ENCODE data around the gene MRPL42.
"Not testable (repeated sequence)": the region's sequence is repeated elsewhere in the genome, so short reads cannot be mapped to it uniquely, and the experiment has no call there.

MRPL42 gene

GRCh38 chr12:93467351-93468007 lies at the start of gene MRPL42:
TSS of gene MRPL42 (plus strand) at chr12:93467514. CDS start at chr12:93469286, 1,772 bp downstream.
- peaks cover 3% of the 10 kb centered on the region for H3K36me3 ChIP-seq (ENCODE audit: control insufficient read depth, insufficient read depth, low read length)
- no peaks in the 10 kb centered on the region for H3K4me1 ChIP-seq (ENCODE audit: control insufficient read depth, insufficient read depth, low read length)
- peak within 1 kb of the TSS; percentile 99 for H3K4me3 ChIP-seq (ENCODE audit: low read depth, low read length)
- H3K27me3 ChIP-seq (ENCODE audit: control insufficient read depth, insufficient read depth, low read length): no peaks in the 10 kb centered on the region
- no peaks in the 10 kb centered on the region for H3K9me3 ChIP-seq (ENCODE audit: control insufficient read depth, insufficient read depth, low read length)
- H3K9ac ChIP-seq (ENCODE audit: low read depth, low read length): peak within 1 kb of the TSS; percentile 99

GRCh38 chr12:93417967-93418480 lies 49.3 kb upstream of the MRPL42 start:
- peaks cover 10% of the 10 kb centered on the region for H3K4me1 ChIP-seq (ENCODE audit: control insufficient read depth, insufficient read depth, low read length)
- H3K9me3 ChIP-seq (ENCODE audit: control insufficient read depth, insufficient read depth, low read length): no peaks in the 10 kb centered on the region

GRCh38 chr12:93419388-93420034 lies 47.8 kb upstream of the MRPL42 start:
- no peaks in the 10 kb centered on the region for H3K36me3 ChIP-seq (ENCODE audit: control insufficient read depth, insufficient read depth, low read length)
- H3K4me3 ChIP-seq (ENCODE audit: low read depth, low read length): no peak overlapping the region
- peaks cover 7% of the 10 kb centered on the region for H3K4me1 ChIP-seq (ENCODE audit: control insufficient read depth, insufficient read depth, low read length)
- H3K27me3 ChIP-seq (ENCODE audit: control insufficient read depth, insufficient read depth, low read length): no peaks in the 10 kb centered on the region
- no peaks in the 10 kb centered on the region for H3K9me3 ChIP-seq (ENCODE audit: control insufficient read depth, insufficient read depth, low read length)
- H3K9ac ChIP-seq (ENCODE audit: low read depth, low read length): no peak overlapping the region

More at GRCh38 chr12:93417967-93418480, 49.3 kb upstream of the MRPL42 start:
- Histone ChIP-seq H3K27me3 (ENCODE audit: control insufficient read depth, insufficient read depth, low read length) (no peaks in the 10 kb centered on the region), H3K9ac (ENCODE audit: low read depth, low read length) (no peak overlapping the region), H3K4me3 (ENCODE audit: low read depth, low read length) (no peak overlapping the region), H3K36me3 (ENCODE audit: control insufficient read depth, insufficient read depth, low read length) (no peaks in the 10 kb centered on the region)

GRCh38 chr12:93422050-93422449 lies 45.3 kb upstream of the MRPL42 start:
- H3K4me1 ChIP-seq (ENCODE audit: control insufficient read depth, insufficient read depth, low read length): peaks cover 10% of the 10 kb centered on the region
- H3K36me3 ChIP-seq (ENCODE audit: control insufficient read depth, insufficient read depth, low read length): no peaks in the 10 kb centered on the region
- no peak overlapping the region for H3K9ac ChIP-seq (ENCODE audit: low read depth, low read length)
- no peak overlapping the region for H3K4me3 ChIP-seq (ENCODE audit: low read depth, low read length)
- no peaks in the 10 kb centered on the region for H3K27me3 ChIP-seq (ENCODE audit: control insufficient read depth, insufficient read depth, low read length)
- H3K9me3 ChIP-seq (ENCODE audit: control insufficient read depth, insufficient read depth, low read length): no peaks in the 10 kb centered on the region

GRCh38 chr12:93425736-93426411 lies 41.4 kb upstream of the MRPL42 start:
- no peak overlapping the region for H3K4me3 ChIP-seq (ENCODE audit: low read depth, low read length)
- H3K27me3 ChIP-seq (ENCODE audit: control insufficient read depth, insufficient read depth, low read length): no peaks in the 10 kb centered on the region
- H3K9ac ChIP-seq (ENCODE audit: low read depth, low read length): no peak overlapping the region
- H3K9me3 ChIP-seq (ENCODE audit: control insufficient read depth, insufficient read depth, low read length): no peaks in the 10 kb centered on the region
- H3K36me3 ChIP-seq (ENCODE audit: control insufficient read depth, insufficient read depth, low read length): no peaks in the 10 kb centered on the region
- H3K4me1 ChIP-seq (ENCODE audit: control insufficient read depth, insufficient read depth, low read length): peaks cover 10% of the 10 kb centered on the region

- no peak overlapping the region for H3K9ac ChIP-seq (ENCODE audit: low read depth, low read length)
- no peaks in the 10 kb centered on the region for H3K9me3 ChIP-seq (ENCODE audit: control insufficient read depth, insufficient read depth, low read length)
- H3K36me3 ChIP-seq (ENCODE audit: control insufficient read depth, insufficient read depth, low read length): no peaks in the 10 kb centered on the region
- H3K4me1 ChIP-seq (ENCODE audit: control insufficient read depth, insufficient read depth, low read length): peaks cover 10% of the 10 kb centered on the region
- H3K27me3 ChIP-seq (ENCODE audit: control insufficient read depth, insufficient read depth, low read length): no peaks in the 10 kb centered on the region
- H3K4me3 ChIP-seq (ENCODE audit: low read depth, low read length): no peak overlapping the region
Observed at GRCh38 chr12:93426412-93426805, 40.9 kb upstream of the MRPL42 start.

GRCh38 chr12:93427779-93428564 lies 39.3 kb upstream of the MRPL42 start:
- H3K27me3 ChIP-seq (ENCODE audit: control insufficient read depth, insufficient read depth, low read length): no peaks in the 10 kb centered on the region
- H3K36me3 ChIP-seq (ENCODE audit: control insufficient read depth, insufficient read depth, low read length): no peaks in the 10 kb centered on the region
- no peak overlapping the region for H3K4me3 ChIP-seq (ENCODE audit: low read depth, low read length)
- no peak overlapping the region for H3K9ac ChIP-seq (ENCODE audit: low read depth, low read length)
- H3K9me3 ChIP-seq (ENCODE audit: control insufficient read depth, insufficient read depth, low read length): no peaks in the 10 kb centered on the region
- H3K4me1 ChIP-seq (ENCODE audit: control insufficient read depth, insufficient read depth, low read length): peaks cover 5% of the 10 kb centered on the region

GRCh38 chr12:93429448-93429847 lies 37.9 kb upstream of the MRPL42 start:
- H3K9ac ChIP-seq (ENCODE audit: low read depth, low read length): no peak overlapping the region
- no peaks in the 10 kb centered on the region for H3K36me3 ChIP-seq (ENCODE audit: control insufficient read depth, insufficient read depth, low read length)
- no peak overlapping the region for H3K4me3 ChIP-seq (ENCODE audit: low read depth, low read length)
- no peaks in the 10 kb centered on the region for H3K27me3 ChIP-seq (ENCODE audit: control insufficient read depth, insufficient read depth, low read length)
- H3K4me1 ChIP-seq (ENCODE audit: control insufficient read depth, insufficient read depth, low read length): peaks cover 2% of the 10 kb centered on the region
- H3K9me3 ChIP-seq (ENCODE audit: control insufficient read depth, insufficient read depth, low read length): no peaks in the 10 kb centered on the region

GRCh38 chr12:93429852-93430251 lies 37.5 kb upstream of the MRPL42 start:
- Histone ChIP-seq H3K4me1 (ENCODE audit: control insufficient read depth, insufficient read depth, low read length) (peaks cover 2% of the 10 kb centered on the region), H3K4me3 (ENCODE audit: low read depth, low read length) (no peak overlapping the region), H3K36me3 (ENCODE audit: control insufficient read depth, insufficient read depth, low read length) (no peaks in the 10 kb centered on the region), H3K9ac (ENCODE audit: low read depth, low read length) (no peak overlapping the region), H3K9me3 (ENCODE audit: control insufficient read depth, insufficient read depth, low read length) (no peaks in the 10 kb centered on the region), H3K27me3 (ENCODE audit: control insufficient read depth, insufficient read depth, low read length) (no peaks in the 10 kb centered on the region)

- no peaks in the 10 kb centered on the region for H3K27me3 ChIP-seq (ENCODE audit: control insufficient read depth, insufficient read depth, low read length)
- no peak overlapping the region for H3K9ac ChIP-seq (ENCODE audit: low read depth, low read length)
- no peak overlapping the region for H3K4me3 ChIP-seq (ENCODE audit: low read depth, low read length)
- H3K9me3 ChIP-seq (ENCODE audit: control insufficient read depth, insufficient read depth, low read length): no peaks in the 10 kb centered on the region
- H3K4me1 ChIP-seq (ENCODE audit: control insufficient read depth, insufficient read depth, low read length): peaks cover 2% of the 10 kb centered on the region
- H3K36me3 ChIP-seq (ENCODE audit: control insufficient read depth, insufficient read depth, low read length): no peaks in the 10 kb centered on the region
Observed at GRCh38 chr12:93430280-93430679, 37.0 kb upstream of the MRPL42 start.

GRCh38 chr12:93432031-93432430 lies 35.3 kb upstream of the MRPL42 start:
- H3K9me3 ChIP-seq (ENCODE audit: control insufficient read depth, insufficient read depth, low read length); H3K27me3 ChIP-seq (ENCODE audit: control insufficient read depth, insufficient read depth, low read length); H3K9ac ChIP-seq (ENCODE audit: low read depth, low read length); H3K4me3 ChIP-seq (ENCODE audit: low read depth, low read length); H3K36me3 ChIP-seq (ENCODE audit: control insufficient read depth, insufficient read depth, low read length); H3K4me1 ChIP-seq (ENCODE audit: control insufficient read depth, insufficient read depth, low read length): not testable (repeated sequence)
